ENCODE results near the gene C7orf25. TPM values are rescaled to one million over a fixed set of nuclear protein-coding genes. Genes with fewer than 3 reads are reported as not detected.

C7orf25 gene
- total RNA-seq, 6 experiments from 2014 or later: 4.3 to 8.3 (median 6.8) TPM

- Mint-ChIP-seq H3K27me3 (ENCODE audit: insufficient read depth) (no peaks in the 10 kb centered on the region; the same call in 1 of the 2 replicates), H3K4me3 (no peak overlapping the region), H3K4me1 (ENCODE audit: low read depth) (peaks cover 51% of the 10 kb centered on the region), H3K9me3 (no peaks in the 10 kb centered on the region), H3K27ac (peak overlapping the region; percentile 27; the same call in 1 of the 2 replicates), H3K36me3 (ENCODE audit: low read depth) (peaks cover 19% of the 10 kb centered on the region)
- TF ChIP-seq CTCF (IDR thresholded peaks at IDR 0.05): no peak
- DNase-seq: no peak
These were observed 16.9 kb upstream of the C7orf25 start for GRCh38 chr7:42928754-42929153.

- no peak for DNase-seq
- Mint-ChIP-seq H3K27ac (no peak overlapping the region), H3K4me3 (no peak overlapping the region), H3K36me3 (ENCODE audit: low read depth) (peaks cover 31% of the 10 kb centered on the region), H3K4me1 (ENCODE audit: low read depth) (peaks cover 45% of the 10 kb centered on the region), H3K9me3 (no peaks in the 10 kb centered on the region), H3K27me3 (ENCODE audit: insufficient read depth) (no peaks in the 10 kb centered on the region; the same call in 1 of the 2 replicates)
- no peak for TF ChIP-seq CTCF (IDR thresholded peaks at IDR 0.05)
These were observed 14.3 kb upstream of the C7orf25 start for GRCh38 chr7:42926204-42926603.

GRCh38 chr7:42925630-42926029 lies 13.8 kb upstream of the C7orf25 start:
- TF ChIP-seq CTCF (IDR thresholded peaks at IDR 0.05): no peak
- Mint-ChIP-seq H3K9me3 (no peaks in the 10 kb centered on the region), H3K36me3 (ENCODE audit: low read depth) (peaks cover 37% of the 10 kb centered on the region), H3K27me3 (ENCODE audit: insufficient read depth) (no peaks in the 10 kb centered on the region; the same call in 1 of the 2 replicates), H3K27ac (no peak overlapping the region), H3K4me1 (ENCODE audit: low read depth) (peaks cover 41% of the 10 kb centered on the region), H3K4me3 (no peak overlapping the region)
- no peak for DNase-seq

DNA sequence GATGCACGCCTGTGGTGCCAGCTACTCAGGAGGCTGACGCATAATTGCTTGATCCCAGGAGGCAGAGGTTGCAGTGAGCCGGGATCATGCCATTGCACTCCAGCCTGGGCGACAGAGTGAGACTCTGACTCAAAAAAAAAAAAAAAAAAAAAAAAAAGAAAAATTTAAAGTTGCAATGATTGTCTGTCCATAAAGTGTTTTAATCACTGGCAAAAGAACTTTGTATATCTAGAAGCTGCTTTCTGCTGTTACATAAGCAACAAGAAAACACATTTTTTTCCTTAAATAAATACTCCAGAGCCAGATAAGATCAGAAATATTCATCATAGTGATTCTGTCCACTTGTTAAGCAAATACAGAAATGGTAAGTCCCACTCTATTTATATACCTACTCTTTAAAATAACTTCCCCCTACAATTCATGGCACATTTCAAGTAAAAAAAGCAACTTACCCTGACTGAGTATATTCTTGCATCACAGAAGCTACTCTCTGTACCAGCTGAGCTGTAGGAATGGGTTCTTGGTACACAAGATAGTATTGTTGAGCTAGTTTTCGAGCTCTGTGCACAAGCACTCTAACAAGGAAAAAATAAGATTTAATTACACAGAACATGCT lies 12.5 kb upstream of the C7orf25 start:
- TF ChIP-seq CTCF (IDR thresholded peaks at IDR 0.05): no peak
- H3K4me1 Mint-ChIP-seq (ENCODE audit: low read depth): peaks cover 28% of the 10 kb centered on the region
- peaks cover 50% of the 10 kb centered on the region for H3K36me3 Mint-ChIP-seq (ENCODE audit: low read depth)
- no peak overlapping the region for H3K4me3 Mint-ChIP-seq
- no peaks in the 10 kb centered on the region; the same call in 1 of the 2 replicates for H3K27me3 Mint-ChIP-seq (ENCODE audit: insufficient read depth)
- no peaks in the 10 kb centered on the region for H3K9me3 Mint-ChIP-seq
- no peak for DNase-seq
- no peak overlapping the region for H3K27ac Mint-ChIP-seq

- no peaks in the 10 kb centered on the region for H3K27me3 Mint-ChIP-seq (ENCODE audit: insufficient read depth)
- no peak overlapping the region for H3K27ac Mint-ChIP-seq
- H3K4me1 Mint-ChIP-seq (ENCODE audit: low read depth): peaks cover 11% of the 10 kb centered on the region
- no peak for DNase-seq
- TF ChIP-seq CTCF (IDR thresholded peaks at IDR 0.05): no peak
- no peak overlapping the region for H3K4me3 Mint-ChIP-seq
- H3K9me3 Mint-ChIP-seq: no peaks in the 10 kb centered on the region
- H3K36me3 Mint-ChIP-seq (ENCODE audit: low read depth): peaks cover 57% of the 10 kb centered on the region
These were observed 10.3 kb upstream of the C7orf25 start for GRCh38 chr7:42922017-42922753.
